ENCODE measurements around the gene ARL8B. TPM values are rescaled to one million over a fixed set of nuclear protein-coding genes. Genes with fewer than 3 reads are reported as not detected.

The ARL8B gene
- total and polyA plus RNA-seq, 9 donors = 27.1 to 70.6 (median 49.8) TPM

- peak overlapping the region; percentile 97 for H3K4me3 ChIP-seq
- intact Hi-C loops (cut with DNase I) = loop anchor here in 2 of 4 donors (5.0 kb wide), 1 partner anchor 63 kb away; the partner anchor contains the start of gene EDEM1 (in 2 of the 2)
- WGBS, 3 donors = 85 to 91% (median 86%) methylated on average over 12 of the region's 12 CpGs
- no peak overlapping the region for H3K27ac ChIP-seq
- H3K36me3 ChIP-seq = no peaks in the 10 kb centered on the region
- H3K4me1 ChIP-seq (ENCODE audit: insufficient read depth) = peaks cover 3% of the 10 kb centered on the region
- TF ChIP-seq POLR2A (IDR thresholded peaks at IDR 0.05) (no peak), EP300 (IDR thresholded peaks at IDR 0.05) (no peak), CTCF (IDR thresholded peaks at IDR 0.05) (no peak)
- DNase-seq = no peak
- H3K27me3 ChIP-seq = no peaks in the 10 kb centered on the region
- no peaks in the 10 kb centered on the region for H3K9me3 ChIP-seq
These were observed 1.8 kb downstream of the ARL8B start for GRCh38 chr3:5123937-5124336.

GRCh38 chr3:5126586-5126985 is 4.5 kb downstream of the ARL8B start:
- no peak overlapping the region for H3K4me3 ChIP-seq
- no peak overlapping the region for H3K27ac ChIP-seq
- intact Hi-C loops (cut with DNase I) = no loop called here
- no peaks in the 10 kb centered on the region for H3K27me3 ChIP-seq
- DNase-seq = no peak
- TF ChIP-seq CTCF (IDR thresholded peaks at IDR 0.05) (no peak), POLR2A (IDR thresholded peaks at IDR 0.05) (no peak)
- H3K4me1 ChIP-seq (ENCODE audit: insufficient read depth) = peaks cover 8% of the 10 kb centered on the region
- no peaks in the 10 kb centered on the region for H3K9me3 ChIP-seq
- H3K36me3 ChIP-seq = no peaks in the 10 kb centered on the region

GRCh38 chr3:5128849-5129248 is 6.8 kb downstream of the ARL8B start:
- Histone ChIP-seq H3K9me3 (no peaks in the 10 kb centered on the region), H3K4me3 (no peak overlapping the region), H3K36me3 (no peaks in the 10 kb centered on the region), H3K27me3 (no peaks in the 10 kb centered on the region), H3K4me1 (ENCODE audit: insufficient read depth) (peaks cover 11% of the 10 kb centered on the region), H3K27ac (no peak overlapping the region)
- intact Hi-C loops (cut with DNase I) = no loop called here
- TF ChIP-seq POLR2A (IDR thresholded peaks at IDR 0.05) (no peak), EP300 (IDR thresholded peaks at IDR 0.05) (no peak), CTCF (IDR thresholded peaks at IDR 0.05) (no peak)
- 11 to 28% (median 27%) methylated on average over 2 of the region's 2 CpGs for WGBS, 3 donors
- no peak for DNase-seq

- Histone ChIP-seq H3K27me3 (no peaks in the 10 kb centered on the region), H3K9me3 (no peaks in the 10 kb centered on the region), H3K36me3 (no peaks in the 10 kb centered on the region), H3K4me3 (no peak overlapping the region), H3K27ac (no peak overlapping the region), H3K4me1 (ENCODE audit: insufficient read depth) (peaks cover 9% of the 10 kb centered on the region)
- DNase-seq = peak in 1 of 5 donors; percentile 32
- TF ChIP-seq CTCF (IDR thresholded peaks at IDR 0.05) (no peak), EP300 (IDR thresholded peaks at IDR 0.05) (no peak), POLR2A (IDR thresholded peaks at IDR 0.05) (no peak)
- 55 to 76% (median 68%) methylated on average over 7 of the region's 7 CpGs for WGBS, 3 donors
- intact Hi-C loops (cut with DNase I) = no loop called here
These were observed 11.3 kb downstream of the ARL8B start for GRCh38 chr3:5133239-5134018.

Measured in ovary (tissue), 9 donors.